Measurements from ENCODE around the gene INO80D.
"Not testable (repeated sequence)": the region's sequence is repeated elsewhere in the genome, so short reads cannot be mapped to it uniquely, and the experiment has no call there.

INO80D gene, protein sequence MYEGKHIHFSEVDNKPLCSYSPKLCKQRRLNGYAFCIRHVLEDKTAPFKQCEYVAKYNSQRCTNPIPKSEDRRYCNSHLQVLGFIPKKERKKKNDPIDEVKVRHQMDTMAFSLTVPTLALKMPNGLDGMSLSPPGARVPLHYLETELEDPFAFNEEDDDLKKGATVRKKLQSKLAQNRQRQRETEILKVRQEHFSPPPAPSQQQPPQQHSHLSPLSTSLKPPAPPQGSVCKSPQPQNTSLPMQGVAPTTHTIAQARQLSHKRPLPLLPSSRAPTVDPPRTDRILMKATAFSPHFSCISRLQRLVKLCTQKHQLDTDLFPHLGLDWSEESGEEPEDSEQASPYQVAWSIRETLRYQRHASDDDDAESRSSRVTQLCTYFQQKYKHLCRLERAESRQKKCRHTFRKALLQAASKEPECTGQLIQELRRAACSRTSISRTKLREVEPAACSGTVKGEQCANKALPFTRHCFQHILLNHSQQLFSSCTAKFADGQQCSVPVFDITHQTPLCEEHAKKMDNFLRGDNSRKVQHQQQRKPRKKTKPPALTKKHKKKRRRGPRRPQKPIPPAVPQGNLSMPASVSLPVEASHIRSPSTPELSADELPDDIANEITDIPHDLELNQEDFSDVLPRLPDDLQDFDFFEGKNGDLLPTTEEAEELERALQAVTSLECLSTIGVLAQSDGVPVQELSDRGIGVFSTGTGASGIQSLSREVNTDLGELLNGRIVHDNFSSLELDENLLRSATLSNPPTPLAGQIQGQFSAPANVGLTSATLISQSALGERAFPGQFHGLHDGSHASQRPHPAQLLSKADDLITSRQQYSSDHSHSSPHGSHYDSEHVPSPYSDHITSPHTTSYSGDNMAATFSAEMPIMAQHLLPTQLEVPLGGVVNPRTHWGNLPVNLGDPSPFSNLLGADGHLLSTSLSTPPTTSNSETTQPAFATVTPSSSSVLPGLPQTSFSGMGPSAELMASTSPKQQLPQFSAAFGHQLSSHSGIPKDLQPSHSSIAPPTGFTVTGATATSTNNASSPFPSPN

DNA sequence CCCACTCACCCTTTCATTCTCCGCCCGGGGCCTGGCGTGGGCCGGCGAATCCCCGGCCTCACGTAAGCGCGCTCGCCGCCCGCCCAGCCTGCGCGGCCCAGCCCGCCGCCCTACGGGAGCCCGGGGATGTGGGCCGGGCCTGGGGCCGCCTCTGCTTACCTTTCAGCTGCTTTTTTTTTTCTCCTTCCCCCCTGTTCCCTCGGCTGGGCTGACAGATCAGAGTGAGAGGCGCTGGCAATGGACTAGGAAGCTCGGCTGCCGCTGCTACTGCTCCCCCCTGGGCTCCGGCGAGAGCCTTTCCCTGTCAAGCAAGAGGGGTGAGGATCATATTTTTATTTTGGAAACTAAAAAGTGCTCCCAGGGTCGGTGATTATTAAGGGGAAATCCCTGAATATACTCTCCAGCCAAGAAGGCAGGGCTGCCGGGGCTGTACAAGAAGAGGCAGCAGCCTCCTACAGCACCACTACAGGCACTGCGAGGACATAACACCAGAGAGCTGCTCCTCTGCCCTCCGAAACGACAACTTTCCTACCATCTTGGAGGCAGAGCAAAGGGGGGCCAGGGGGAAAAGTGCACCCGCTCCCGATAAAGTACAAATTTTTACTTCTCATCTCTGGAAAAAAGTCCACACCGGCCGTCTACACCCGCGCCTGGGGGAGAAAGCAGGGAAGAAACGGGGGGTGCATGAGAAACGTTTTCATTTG is at the start of gene INO80D:
TSS of gene INO80D (minus strand) at position 433 of the 704 bp plus-strand sequence. CDS start 23,158 bp downstream, outside the sequence.
- Histone ChIP-seq H3K27ac (peak within 1 kb of the TSS; percentile 100), H3K9ac (ENCODE audit: insufficient read length) (peak within 1 kb of the TSS; percentile 100), H3K36me3 (ENCODE audit: insufficient read depth, low read length) (no peaks in the 10 kb centered on the region), H3K9me3 (ENCODE audit: low read depth, low read length) (no peaks in the 10 kb centered on the region), H3K4me3 (peak within 1 kb of the TSS; percentile 99)
- DNase-seq (ENCODE audit: low read depth, low spot score), result peak; percentile 74
- TF ChIP-seq FOXP2 (optimal IDR thresholded peaks at IDR 0.05; ENCODE audit: control extremely low read depth, extremely low read length, insufficient read depth), result no peak
- TF ChIP-seq POLR2AphosphoS5 (IDR thresholded peaks at IDR 0.05; ENCODE audit: borderline replicate concordance, low read depth, low read length), result peak; percentile 73
- no peak for TF ChIP-seq EZH2 (IDR thresholded peaks at IDR 0.05)

DNA sequence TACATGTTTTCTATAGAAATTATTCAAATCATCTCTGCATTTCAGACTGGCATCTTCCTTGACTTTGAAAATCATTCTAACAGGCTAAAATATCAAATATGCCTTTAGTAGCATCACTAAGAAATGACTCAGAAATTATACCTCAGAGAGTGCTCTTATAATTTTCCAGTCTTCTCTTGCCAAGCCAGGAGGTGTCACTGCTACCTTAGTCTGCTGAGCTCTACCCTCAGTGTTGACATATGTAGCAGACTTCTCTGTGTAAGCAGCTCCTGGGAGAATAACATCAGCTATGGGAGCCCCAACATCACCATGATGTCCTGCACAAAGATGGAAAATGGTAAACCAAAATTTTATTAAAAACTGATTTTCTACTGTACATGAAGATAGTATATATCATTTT is 41.7 kb upstream of the INO80D start:
- Histone ChIP-seq H3K36me3 (ENCODE audit: insufficient read depth, low read length) (peaks cover 72% of the 10 kb centered on the region), H3K9me3 (ENCODE audit: low read depth, low read length) (no peaks in the 10 kb centered on the region), H3K4me3 (no peak overlapping the region), H3K9ac (ENCODE audit: insufficient read length) (no peak overlapping the region), H3K27ac (no peak overlapping the region)
- no peak for DNase-seq (ENCODE audit: low read depth, low spot score)
- TF ChIP-seq FOXP2 (optimal IDR thresholded peaks at IDR 0.05; ENCODE audit: control extremely low read depth, extremely low read length, insufficient read depth) (no peak), POLR2AphosphoS5 (IDR thresholded peaks at IDR 0.05; ENCODE audit: borderline replicate concordance, low read depth, low read length) (no peak), EZH2 (IDR thresholded peaks at IDR 0.05) (no peak)

DNA sequence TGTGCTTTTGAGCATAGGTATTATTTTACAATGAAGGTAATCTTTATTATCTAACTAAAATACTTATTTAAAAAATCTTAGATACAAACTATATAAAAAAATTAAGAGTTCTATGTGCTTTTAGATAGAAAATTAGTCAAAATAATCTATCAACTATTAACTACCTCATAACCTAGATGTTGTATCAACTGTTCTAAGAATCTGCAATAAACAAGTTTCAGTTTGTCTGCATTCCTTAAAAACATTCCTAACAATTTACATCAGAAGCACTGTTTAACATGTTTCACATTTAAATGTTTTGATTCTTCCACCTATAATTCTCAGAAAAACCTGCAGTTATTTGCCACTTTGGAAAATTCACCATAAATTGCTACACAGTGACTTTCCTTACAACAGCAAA is 39.9 kb upstream of the INO80D start:
- Histone ChIP-seq H3K9ac (ENCODE audit: insufficient read length) (no peak overlapping the region), H3K27ac (no peak overlapping the region), H3K4me3 (no peak overlapping the region), H3K36me3 (ENCODE audit: insufficient read depth, low read length) (peaks cover 78% of the 10 kb centered on the region), H3K9me3 (ENCODE audit: low read depth, low read length) (no peaks in the 10 kb centered on the region)
- no peak for TF ChIP-seq EZH2 (IDR thresholded peaks at IDR 0.05)
- no peak for TF ChIP-seq FOXP2 (optimal IDR thresholded peaks at IDR 0.05; ENCODE audit: control extremely low read depth, extremely low read length, insufficient read depth)
- TF ChIP-seq POLR2AphosphoS5 (IDR thresholded peaks at IDR 0.05; ENCODE audit: borderline replicate concordance, low read depth, low read length), result no peak
- no peak for DNase-seq (ENCODE audit: low read depth, low spot score)

DNA sequence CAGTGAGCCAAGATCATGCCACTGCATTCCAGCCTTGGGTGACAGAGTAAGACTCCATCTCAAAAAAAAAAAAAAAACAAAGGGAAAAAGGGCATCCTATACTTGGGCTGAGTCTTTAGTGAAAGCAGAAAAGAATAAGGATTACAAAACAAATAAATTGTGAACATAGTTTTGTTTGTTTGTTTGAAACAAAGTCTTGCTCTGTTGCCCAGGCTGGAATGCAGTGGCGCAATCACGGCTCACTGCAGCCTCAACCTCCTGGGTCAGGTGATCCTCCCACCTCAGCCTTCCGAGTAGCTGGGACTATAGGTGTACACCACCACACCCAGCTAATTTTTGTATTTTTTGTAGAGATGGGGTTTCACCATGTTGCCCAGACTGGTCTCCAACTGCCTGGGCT is 36.6 kb upstream of the INO80D start:
- H3K36me3 ChIP-seq (ENCODE audit: insufficient read depth, low read length), result peaks cover 76% of the 10 kb centered on the region
- not testable (repeated sequence) for H3K27ac ChIP-seq

DNA sequence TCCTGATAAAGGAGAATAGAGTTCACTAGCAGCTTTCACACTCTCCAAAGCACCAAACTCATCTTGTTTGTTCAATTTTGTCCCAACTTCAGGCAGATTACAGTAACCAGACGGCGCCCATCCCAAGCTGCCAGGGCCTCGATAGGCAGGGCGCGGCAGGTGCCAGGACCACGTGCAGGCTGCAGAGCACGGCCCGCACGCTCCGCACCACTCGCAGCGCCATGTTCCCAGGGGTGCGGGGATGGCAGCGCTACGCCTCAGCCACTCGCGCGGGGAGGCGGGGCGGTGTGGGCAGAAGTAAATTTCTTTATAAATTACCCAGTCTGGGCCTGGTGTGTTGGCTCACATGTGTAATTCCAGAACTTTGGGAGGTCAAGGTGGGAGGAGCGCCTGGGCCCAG is 30.3 kb upstream of the INO80D start:
- TF ChIP-seq EZH2 (IDR thresholded peaks at IDR 0.05) (no peak), FOXP2 (optimal IDR thresholded peaks at IDR 0.05; ENCODE audit: control extremely low read depth, extremely low read length, insufficient read depth) (no peak), POLR2AphosphoS5 (IDR thresholded peaks at IDR 0.05; ENCODE audit: borderline replicate concordance, low read depth, low read length) (no peak)
- Histone ChIP-seq H3K9ac (ENCODE audit: insufficient read length) (no peak overlapping the region), H3K36me3 (ENCODE audit: insufficient read depth, low read length) (peaks cover 28% of the 10 kb centered on the region), H3K9me3 (ENCODE audit: low read depth, low read length) (no peaks in the 10 kb centered on the region), H3K27ac (no peak overlapping the region), H3K4me3 (no peak overlapping the region)
- no peak for DNase-seq (ENCODE audit: low read depth, low spot score)

More for the DNA sequence above, 36.6 kb upstream of the INO80D start:
- H3K9me3 ChIP-seq (ENCODE audit: low read depth, low read length); DNase-seq (ENCODE audit: low read depth, low spot score); H3K4me3 ChIP-seq; H3K9ac ChIP-seq (ENCODE audit: insufficient read length): not testable (repeated sequence)

DNA sequence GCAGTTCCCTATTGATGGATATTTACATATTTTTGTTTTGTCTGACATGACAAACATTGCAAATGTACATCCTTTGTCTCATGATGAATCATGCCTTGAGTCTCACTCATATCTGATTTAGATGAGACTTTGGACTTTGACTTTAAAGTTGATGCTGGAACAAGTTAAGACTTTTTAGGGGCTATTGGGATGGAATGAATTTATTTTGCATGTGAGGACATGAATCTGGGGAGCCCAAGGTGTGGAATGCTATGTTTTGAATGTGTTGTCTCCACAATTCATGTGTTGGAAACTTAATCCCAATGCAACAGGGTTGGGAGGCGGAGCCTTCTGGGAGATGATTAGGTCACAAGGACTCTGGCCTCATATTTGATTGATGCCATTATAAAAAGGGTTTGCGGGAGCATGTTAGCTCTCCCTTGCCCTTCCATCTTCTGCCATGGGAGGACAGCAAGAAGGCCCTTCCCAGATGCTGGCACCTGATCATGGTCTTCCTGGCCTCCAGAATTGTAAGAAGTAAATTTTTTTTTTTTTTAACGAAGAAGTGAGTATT is 29.1 kb upstream of the INO80D start:
- no peak for TF ChIP-seq FOXP2 (optimal IDR thresholded peaks at IDR 0.05; ENCODE audit: control extremely low read depth, extremely low read length, insufficient read depth)
- TF ChIP-seq EZH2 (IDR thresholded peaks at IDR 0.05), result no peak
- TF ChIP-seq POLR2AphosphoS5 (IDR thresholded peaks at IDR 0.05; ENCODE audit: borderline replicate concordance, low read depth, low read length), result no peak
- Histone ChIP-seq H3K4me3 (no peak overlapping the region), H3K9me3 (ENCODE audit: low read depth, low read length) (no peaks in the 10 kb centered on the region), H3K9ac (ENCODE audit: insufficient read length) (no peak overlapping the region), H3K27ac (no peak overlapping the region), H3K36me3 (ENCODE audit: insufficient read depth, low read length) (peaks cover 16% of the 10 kb centered on the region)
- no peak for DNase-seq (ENCODE audit: low read depth, low spot score)

DNA sequence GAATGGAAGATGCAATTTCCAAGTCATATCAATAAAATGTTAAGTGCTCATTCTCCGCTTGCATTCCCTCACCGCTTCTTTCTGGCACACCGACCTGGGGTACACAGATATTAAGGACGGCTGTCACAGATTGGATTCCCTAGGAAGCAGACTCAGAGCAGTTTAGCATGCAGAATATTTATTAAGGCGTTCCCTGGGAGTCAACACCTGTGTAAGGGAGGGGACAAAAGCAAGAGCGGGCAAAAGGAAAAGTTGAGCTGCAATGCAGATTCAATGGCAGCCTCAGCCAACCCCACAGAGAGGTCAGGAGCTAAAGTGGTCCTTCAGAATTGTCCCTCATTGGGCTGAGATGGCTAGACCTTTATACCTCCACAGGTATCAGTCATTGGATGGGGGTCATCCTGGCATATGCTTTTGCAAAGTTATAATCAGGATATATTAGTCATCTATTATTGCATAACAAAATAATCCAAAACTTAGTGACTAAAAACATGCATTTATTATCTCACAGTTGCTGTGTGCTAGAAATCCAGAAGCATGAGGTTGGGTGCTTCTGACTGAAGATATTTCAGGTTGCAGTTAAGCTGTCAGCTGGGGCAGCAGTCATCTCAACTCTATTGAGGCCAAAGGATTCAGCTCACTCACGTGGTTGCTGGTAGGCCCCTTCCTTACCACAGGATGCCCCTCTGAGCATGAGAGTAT is 27.0 kb upstream of the INO80D start:
- TF ChIP-seq FOXP2 (optimal IDR thresholded peaks at IDR 0.05; ENCODE audit: control extremely low read depth, extremely low read length, insufficient read depth) (no peak), EZH2 (IDR thresholded peaks at IDR 0.05) (no peak), POLR2AphosphoS5 (IDR thresholded peaks at IDR 0.05; ENCODE audit: borderline replicate concordance, low read depth, low read length) (no peak)
- Histone ChIP-seq H3K9me3 (ENCODE audit: low read depth, low read length) (no peaks in the 10 kb centered on the region), H3K4me3 (no peak overlapping the region), H3K27ac (no peak overlapping the region), H3K9ac (ENCODE audit: insufficient read length) (no peak overlapping the region), H3K36me3 (ENCODE audit: insufficient read depth, low read length) (peaks cover 11% of the 10 kb centered on the region)
- no peak for DNase-seq (ENCODE audit: low read depth, low spot score)

Data from SK-N-MC (cell line).